Measurements from ENCODE around the gene ADAMTS14.

The ADAMTS14 gene

GRCh38 chr10:70738761-70739121 is 66.4 kb downstream of the ADAMTS14 start:
- no peak overlapping the region for H3K4me3 ChIP-seq (ENCODE audit: low read length)
- H3K9ac ChIP-seq (ENCODE audit: low read length): no peak overlapping the region
- H2AFZ ChIP-seq (ENCODE audit: low read length): no peak overlapping the region
- H3K27me3 ChIP-seq (replicated peaks; ENCODE audit: insufficient read depth, low read length): no peaks in the 10 kb centered on the region
- no peaks in the 10 kb centered on the region for H3K79me2 ChIP-seq (ENCODE audit: low read length)
- no peak overlapping the region for H3K27ac ChIP-seq (ENCODE audit: low read length)
- TF ChIP-seq, protein P1, sequence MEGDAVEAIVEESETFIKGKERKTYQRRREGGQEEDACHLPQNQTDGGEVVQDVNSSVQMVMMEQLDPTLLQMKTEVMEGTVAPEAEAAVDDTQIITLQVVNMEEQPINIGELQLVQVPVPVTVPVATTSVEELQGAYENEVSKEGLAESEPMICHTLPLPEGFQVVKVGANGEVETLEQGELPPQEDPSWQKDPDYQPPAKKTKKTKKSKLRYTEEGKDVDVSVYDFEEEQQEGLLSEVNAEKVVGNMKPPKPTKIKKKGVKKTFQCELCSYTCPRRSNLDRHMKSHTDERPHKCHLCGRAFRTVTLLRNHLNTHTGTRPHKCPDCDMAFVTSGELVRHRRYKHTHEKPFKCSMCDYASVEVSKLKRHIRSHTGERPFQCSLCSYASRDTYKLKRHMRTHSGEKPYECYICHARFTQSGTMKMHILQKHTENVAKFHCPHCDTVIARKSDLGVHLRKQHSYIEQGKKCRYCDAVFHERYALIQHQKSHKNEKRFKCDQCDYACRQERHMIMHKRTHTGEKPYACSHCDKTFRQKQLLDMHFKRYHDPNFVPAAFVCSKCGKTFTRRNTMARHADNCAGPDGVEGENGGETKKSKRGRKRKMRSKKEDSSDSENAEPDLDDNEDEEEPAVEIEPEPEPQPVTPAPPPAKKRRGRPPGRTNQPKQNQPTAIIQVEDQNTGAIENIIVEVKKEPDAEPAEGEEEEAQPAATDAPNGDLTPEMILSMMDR (IDR thresholded peaks at IDR 0.05; ENCODE audit: low read length): no peak
- TF ChIP-seq EZH2 (optimal IDR thresholded peaks at IDR 0.05; ENCODE audit: low read depth, low read length): no peak
- TF ChIP-seq EZH2phosphoT487 (IDR thresholded peaks at IDR 0.05; ENCODE audit: low read length): no peak
- no peaks in the 10 kb centered on the region for H3F3A ChIP-seq (ENCODE audit: insufficient read depth, low read length)
- no peaks in the 10 kb centered on the region for H3K9me3 ChIP-seq (replicated peaks; ENCODE audit: insufficient read depth, low read length)
- H4K20me1 ChIP-seq (ENCODE audit: insufficient read depth, low read length): no peaks in the 10 kb centered on the region
- DNase-seq: no peak
- H3K4me1 ChIP-seq (ENCODE audit: low read length): no peaks in the 10 kb centered on the region
- H3K9me2 ChIP-seq (replicated peaks; ENCODE audit: insufficient read depth, low read length): no peaks in the 10 kb centered on the region
- H3K36me3 ChIP-seq (replicated peaks; ENCODE audit: insufficient read depth, low read length): no peaks in the 10 kb centered on the region
- H3K4me2 ChIP-seq (ENCODE audit: low read depth, low read length): no peak overlapping the region

DNA sequence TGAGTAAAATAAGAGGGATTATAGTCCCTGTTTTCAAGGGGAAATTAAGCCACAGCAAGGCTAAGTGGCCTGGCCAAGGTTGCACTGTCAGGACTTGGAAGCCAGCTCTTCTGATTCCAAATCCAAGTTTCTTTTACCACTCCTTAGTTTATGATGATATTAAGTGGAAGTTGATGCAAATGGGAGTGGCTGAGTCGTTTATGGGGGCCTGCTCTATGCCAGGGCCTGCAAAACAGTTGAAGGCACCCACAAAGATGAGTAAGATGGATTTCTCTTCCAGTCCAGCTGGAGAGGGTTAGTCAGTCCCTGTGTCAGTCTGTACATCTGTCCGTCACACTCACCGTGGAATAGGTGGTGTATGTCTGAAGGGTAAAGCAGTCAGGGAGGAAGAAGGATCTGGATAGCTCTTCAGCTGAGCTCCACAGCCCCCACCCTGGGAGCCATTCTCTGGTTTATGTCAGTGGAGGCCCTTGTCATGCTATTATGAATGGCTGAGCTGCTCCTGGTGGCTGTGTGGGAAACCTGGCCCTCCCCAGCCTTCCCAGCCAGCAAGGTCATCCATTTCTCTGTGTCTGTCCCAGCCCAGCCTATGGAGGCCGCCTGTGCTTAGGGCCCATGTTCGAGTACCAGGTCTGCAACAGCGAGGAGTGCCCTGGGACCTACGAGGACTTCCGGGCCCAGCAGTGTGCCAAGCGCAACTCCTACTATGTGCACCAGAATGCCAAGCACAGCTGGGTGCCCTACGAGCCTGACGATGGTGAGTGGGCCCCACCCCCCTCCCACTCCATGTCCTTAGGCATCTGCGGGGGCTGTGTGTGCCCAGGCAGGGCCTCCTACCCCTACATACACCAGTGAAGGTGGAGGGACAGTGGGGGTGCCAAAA is 68.3 kb downstream of the ADAMTS14 start:
- Histone ChIP-seq H2AFZ (ENCODE audit: low read length) (no peak overlapping the region), H3K9me2 (replicated peaks; ENCODE audit: insufficient read depth, low read length) (no peaks in the 10 kb centered on the region), H3K79me2 (ENCODE audit: low read length) (no peaks in the 10 kb centered on the region), H3K4me3 (ENCODE audit: low read length) (no peak overlapping the region), H3K4me1 (ENCODE audit: low read length) (no peaks in the 10 kb centered on the region), H3K4me2 (ENCODE audit: low read depth, low read length) (no peak overlapping the region), H3K9me3 (replicated peaks; ENCODE audit: insufficient read depth, low read length) (no peaks in the 10 kb centered on the region), H4K20me1 (ENCODE audit: insufficient read depth, low read length) (no peaks in the 10 kb centered on the region), H3K9ac (ENCODE audit: low read length) (no peak overlapping the region), H3K36me3 (replicated peaks; ENCODE audit: insufficient read depth, low read length) (no peaks in the 10 kb centered on the region), H3K27me3 (replicated peaks; ENCODE audit: insufficient read depth, low read length) (no peaks in the 10 kb centered on the region), H3F3A (ENCODE audit: insufficient read depth, low read length) (no peaks in the 10 kb centered on the region), H3K27ac (ENCODE audit: low read length) (no peak overlapping the region)
- TF ChIP-seq EZH2phosphoT487 (IDR thresholded peaks at IDR 0.05; ENCODE audit: low read length) (no peak), EZH2 (optimal IDR thresholded peaks at IDR 0.05; ENCODE audit: low read depth, low read length) (no peak)
- TF ChIP-seq, protein P1 (IDR thresholded peaks at IDR 0.05; ENCODE audit: low read length): no peak
- DNase-seq: no peak

DNA sequence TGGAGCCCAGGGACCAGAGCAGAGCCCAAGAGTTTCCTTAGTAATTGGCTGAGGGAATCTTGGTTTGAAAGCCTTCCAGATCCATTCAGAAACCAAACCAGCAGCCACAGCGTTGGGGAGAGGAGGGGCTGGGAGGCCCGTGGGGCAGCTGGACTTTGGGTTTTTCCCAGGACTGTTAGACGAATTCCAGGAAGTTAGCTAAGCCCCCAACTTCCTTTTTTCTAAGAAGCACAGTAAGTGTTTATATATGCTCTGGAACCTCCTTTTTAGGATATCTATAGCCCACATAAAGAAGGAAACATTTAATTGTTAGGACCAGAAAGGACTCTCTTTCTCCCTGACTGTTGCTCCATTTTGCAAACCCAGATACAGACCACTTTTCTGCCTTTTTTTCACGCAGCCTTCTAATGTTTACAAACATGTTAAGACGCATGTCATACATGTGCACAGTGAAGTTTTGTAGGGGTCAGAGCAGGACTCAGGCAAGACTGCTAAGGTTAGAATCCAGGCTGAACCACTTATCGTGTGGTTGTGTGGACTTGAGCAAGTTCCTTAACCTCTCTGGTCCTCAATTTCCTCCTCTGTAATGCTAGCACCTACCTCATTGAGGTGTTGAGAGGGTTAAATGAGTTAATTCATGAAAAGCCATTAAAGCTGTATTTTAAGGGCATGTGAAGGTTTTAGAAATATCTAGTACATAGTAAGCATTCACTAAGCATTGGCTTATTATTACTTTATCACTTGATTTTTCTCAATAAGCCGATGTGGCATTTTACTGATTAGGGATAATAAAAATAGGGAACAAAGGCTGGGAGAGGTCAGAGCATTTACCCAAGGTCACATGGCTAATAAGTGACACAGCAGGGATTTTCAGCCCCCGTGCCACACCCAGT is 70.5 kb downstream of the ADAMTS14 start:
- Histone ChIP-seq H3K4me1 (ENCODE audit: low read length) (no peaks in the 10 kb centered on the region), H3F3A (ENCODE audit: insufficient read depth, low read length) (no peaks in the 10 kb centered on the region), H3K4me2 (ENCODE audit: low read depth, low read length) (no peak overlapping the region), H2AFZ (ENCODE audit: low read length) (no peak overlapping the region), H3K9me2 (replicated peaks; ENCODE audit: insufficient read depth, low read length) (no peaks in the 10 kb centered on the region), H3K36me3 (replicated peaks; ENCODE audit: insufficient read depth, low read length) (no peaks in the 10 kb centered on the region), H4K20me1 (ENCODE audit: insufficient read depth, low read length) (no peaks in the 10 kb centered on the region), H3K9me3 (replicated peaks; ENCODE audit: insufficient read depth, low read length) (no peaks in the 10 kb centered on the region), H3K27ac (ENCODE audit: low read length) (no peak overlapping the region), H3K27me3 (replicated peaks; ENCODE audit: insufficient read depth, low read length) (no peaks in the 10 kb centered on the region), H3K79me2 (ENCODE audit: low read length) (no peaks in the 10 kb centered on the region), H3K9ac (ENCODE audit: low read length) (no peak overlapping the region), H3K4me3 (ENCODE audit: low read length) (no peak overlapping the region)
- no peak for DNase-seq
- TF ChIP-seq, protein P1 (IDR thresholded peaks at IDR 0.05; ENCODE audit: low read length): no peak
- TF ChIP-seq EZH2phosphoT487 (IDR thresholded peaks at IDR 0.05; ENCODE audit: low read length) (no peak), EZH2 (optimal IDR thresholded peaks at IDR 0.05; ENCODE audit: low read depth, low read length) (no peak)
